HG03565 (cell line): Measurements from ENCODE around the gene LACTBL1.
"Not testable (repeated sequence)": the region's sequence is repeated elsewhere in the genome, so short reads cannot be mapped to it uniquely, and the experiment has no call there.

Experiments
- ATAC-seq: cut with Tn5 transposase; IDR thresholded peaks from one replicate; pipeline ENCODE4 v1.9.1; 2021; ENCODE audit warnings: mild to moderate bottlenecking, moderate library complexity; ENCODE audit not compliant: unreplicated experiment

LACTBL1 gene

DNA sequence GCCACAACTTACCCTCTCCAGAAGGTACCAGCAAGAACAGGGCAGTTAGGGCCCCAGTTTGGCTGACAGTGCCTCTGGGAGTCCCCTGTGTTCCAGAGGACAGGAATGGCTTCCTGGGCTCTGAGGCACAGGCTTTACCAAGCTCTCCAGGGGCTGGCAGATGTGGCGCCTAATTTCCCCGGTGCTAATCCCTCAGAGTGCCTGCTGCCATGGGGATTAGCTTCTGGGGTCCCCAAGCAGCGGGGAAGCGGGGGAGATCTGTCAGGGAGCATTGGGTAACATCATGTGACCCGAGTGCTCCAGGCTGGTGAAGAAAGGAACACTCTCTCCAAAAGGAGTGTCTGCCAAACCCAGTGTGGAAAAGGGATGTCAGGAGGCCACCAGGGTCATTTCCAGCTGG is at the start of gene LACTBL1:
TSS of gene LACTBL1 (minus strand) at position 107 of the 400 bp plus-strand sequence. CDS start 550 bp downstream, outside the sequence.
- no peak for ATAC-seq

- ATAC-seq, result no peak
These were observed 49.2 kb upstream of the LACTBL1 start for GRCh38 chr1:23021834-23022233.

DNA sequence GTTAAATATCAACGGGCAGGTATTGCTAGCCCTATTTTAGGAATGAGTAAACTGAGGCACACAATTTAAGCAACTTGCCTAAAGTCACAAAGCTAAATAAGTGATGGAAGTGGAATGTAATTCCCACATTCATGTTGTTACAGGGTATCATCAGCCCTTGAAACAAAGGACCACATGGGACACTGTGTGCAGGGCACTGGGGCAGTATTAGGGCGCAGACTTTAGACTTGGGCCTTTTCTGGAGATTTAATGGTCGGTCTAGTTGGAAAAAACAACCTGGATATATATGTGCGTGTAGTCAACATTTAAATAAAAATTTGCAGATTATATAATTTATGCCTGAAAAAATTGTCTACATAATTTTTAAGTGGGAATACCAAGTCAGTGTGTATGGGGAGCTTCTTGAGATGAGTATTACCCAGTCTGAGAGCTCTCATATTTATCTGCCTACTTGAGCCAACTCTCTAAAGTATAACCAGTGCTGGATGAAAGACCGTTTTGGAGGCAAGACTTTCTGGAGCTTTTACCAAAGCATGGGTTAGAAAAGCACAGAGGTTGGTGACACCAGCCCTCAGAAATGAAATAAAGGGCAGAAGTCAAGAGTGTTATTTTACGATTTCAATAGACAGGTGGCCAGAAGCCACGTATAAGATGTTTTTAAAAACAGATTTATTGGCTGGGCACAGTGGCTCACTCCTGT is 48.2 kb upstream of the LACTBL1 start:
- ATAC-seq, result no peak

DNA sequence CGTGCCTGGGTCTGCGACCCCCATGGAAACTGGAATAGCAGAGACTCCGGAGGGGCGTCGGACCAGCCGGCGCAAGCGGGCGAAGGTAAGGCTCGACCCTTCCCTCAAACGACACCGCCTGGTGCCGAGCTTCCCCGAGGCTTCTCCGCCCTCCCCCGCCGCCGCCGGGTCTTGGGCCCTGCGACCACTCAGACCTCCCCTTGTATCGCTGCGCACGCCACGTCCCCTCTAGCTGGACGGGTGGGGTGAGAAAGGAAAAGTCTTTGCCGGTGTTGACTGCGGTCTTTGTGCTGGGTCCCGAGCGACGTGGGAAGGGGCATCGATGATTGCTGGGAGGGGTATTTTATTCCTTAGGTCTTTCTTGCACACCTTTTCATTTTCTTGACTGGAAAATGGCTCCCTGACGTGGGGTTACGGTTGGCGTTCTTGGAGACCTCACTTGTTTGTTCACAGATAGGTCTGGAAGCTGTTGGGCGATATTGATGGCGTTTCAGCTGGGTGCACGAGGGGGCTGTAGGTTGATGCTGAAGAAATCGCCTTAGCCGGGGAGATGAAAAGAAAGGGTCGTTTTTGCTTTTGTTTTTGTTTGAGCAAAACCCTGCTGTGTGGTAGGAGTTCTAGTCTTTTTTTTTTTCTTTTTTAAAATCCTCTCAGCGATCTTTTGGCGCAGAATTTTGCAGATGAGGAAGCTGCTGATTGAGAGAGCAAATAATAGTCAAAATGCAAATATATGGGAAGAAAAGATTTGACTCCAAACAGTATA is 47.4 kb upstream of the LACTBL1 start:
- ATAC-seq, result no peak

DNA sequence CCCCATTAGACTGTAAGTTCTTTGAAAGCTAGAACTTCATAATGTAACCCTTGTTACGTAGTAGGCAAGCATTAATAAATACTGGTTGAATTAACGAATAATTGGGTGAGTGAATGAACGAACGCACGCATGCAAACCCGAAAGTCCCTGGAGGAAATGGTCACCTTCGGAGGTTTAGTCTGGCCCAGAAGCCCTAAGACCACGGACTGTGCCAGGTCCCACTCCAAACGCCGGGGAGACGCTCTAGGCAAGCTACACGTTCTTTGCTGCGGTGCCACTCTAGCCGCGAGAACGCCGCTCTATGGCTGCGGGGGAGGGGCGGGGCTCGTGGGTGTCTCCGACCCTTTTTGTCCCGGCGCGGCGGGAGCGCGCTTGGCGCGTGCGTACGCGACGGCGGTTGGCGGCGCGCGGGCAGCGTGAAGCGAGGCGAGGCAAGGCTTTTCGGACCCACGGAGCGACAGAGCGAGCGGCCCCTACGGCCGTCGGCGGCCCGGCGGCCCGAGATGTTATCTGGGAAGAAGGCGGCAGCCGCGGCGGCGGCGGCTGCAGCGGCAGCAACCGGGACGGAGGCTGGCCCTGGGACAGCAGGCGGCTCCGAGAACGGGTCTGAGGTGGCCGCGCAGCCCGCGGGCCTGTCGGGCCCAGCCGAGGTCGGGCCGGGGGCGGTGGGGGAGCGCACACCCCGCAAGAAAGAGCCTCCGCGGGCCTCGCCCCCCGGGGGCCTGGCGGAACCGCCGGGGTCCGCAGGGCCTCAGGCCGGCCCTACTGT is 46.6 kb upstream of the LACTBL1 start, which contains the start of gene KDM1A:
TSS of gene KDM1A (plus strand) at position 375 of the 769 bp plus-strand sequence. CDS start at position 504, 129 bp downstream.
- ATAC-seq, result peak; percentile 88

DNA sequence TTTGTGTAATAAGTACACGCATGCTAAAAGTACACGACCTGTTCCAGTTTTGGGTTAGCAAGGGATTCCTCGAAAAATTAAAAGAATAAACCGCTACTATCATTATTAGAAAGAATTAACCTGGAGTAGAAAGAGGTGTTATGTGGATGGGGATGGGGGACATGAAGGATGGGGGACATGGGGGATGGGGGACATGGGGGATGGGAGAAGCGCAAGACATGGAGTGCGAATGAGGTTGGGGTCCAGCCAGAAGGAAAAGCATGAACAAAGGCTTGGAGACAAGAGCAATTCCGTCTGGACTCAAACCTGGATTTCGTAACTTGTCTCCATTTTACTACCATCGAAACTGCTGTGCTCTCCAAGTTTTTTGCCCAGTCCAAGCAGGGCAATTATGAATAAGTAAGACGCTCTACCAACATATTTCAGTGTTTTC is 46.0 kb upstream of the LACTBL1 start:
- ATAC-seq, result no peak

- no peak for ATAC-seq
These were observed 41.0 kb upstream of the LACTBL1 start for GRCh38 chr1:23013657-23014056.

DNA sequence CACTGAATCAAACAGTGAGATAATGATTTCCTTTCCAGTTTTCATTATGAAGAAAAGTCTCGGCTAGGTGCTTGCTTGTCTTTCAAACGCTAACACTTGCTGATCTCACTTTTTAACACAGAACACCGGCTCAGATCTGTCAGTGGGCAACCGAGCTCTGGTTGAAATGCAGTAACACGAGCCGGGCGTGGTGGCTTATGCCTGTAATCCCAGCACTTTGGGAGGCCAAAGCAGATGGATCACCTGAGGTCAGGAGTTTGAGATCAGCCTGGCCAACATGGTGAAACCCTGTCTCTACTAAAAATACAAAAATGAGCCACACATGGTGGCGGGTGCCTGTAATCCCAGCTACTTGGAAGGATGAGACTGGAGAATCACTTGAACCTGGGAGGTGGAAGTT is 37.4 kb upstream of the LACTBL1 start:
- not testable (repeated sequence) for ATAC-seq

DNA sequence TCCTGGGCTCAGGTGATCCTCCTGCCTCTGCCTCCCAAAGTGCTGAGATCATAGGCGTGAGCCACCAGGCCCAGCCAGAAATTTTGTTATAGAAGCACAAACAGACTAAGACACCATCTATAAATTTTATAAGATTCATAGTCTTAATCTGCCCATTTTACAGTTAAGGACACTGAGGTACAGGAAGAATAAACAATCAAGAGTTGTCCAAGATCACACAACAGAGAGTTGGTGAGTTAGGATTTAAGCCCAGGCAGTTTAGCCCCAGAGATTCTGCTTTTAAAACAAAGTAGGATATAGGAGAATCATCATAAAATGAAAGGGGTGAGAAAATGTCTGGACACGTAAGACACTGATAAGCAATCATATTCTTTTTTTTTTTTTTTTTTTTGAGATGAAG is 36.2 kb upstream of the LACTBL1 start:
- no peak for ATAC-seq

GRCh38 chr1:23007106-23007505 is 34.4 kb upstream of the LACTBL1 start:
- no peak for ATAC-seq

DNA sequence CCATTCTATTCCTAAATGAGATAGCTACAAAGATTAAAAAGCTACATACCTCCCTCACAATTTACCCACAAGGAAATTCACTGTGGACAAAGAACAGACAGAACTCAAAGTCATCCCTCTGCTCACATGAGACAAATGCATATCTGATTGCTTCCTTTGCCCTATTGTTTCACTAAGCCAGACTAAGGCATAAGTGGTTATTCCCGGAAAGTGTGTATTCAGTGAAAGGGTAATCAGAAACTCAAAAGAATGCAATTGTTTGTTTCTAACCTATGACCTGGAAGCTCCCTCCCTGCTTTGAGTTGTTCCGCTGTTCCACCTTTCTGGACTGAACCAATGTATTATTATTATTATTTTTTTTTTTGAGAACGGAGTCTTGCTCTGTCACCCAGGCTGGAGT is 32.1 kb upstream of the LACTBL1 start:
- not testable (repeated sequence) for ATAC-seq

- ATAC-seq, result no peak
These were observed 31.4 kb upstream of the LACTBL1 start for GRCh38 chr1:23004112-23004511.

GRCh38 chr1:23002218-23002617 is 29.6 kb upstream of the LACTBL1 start:
- not testable (repeated sequence) for ATAC-seq

- ATAC-seq, result not testable (repeated sequence)
These were observed 27.5 kb upstream of the LACTBL1 start for GRCh38 chr1:23000133-23000532.

DNA sequence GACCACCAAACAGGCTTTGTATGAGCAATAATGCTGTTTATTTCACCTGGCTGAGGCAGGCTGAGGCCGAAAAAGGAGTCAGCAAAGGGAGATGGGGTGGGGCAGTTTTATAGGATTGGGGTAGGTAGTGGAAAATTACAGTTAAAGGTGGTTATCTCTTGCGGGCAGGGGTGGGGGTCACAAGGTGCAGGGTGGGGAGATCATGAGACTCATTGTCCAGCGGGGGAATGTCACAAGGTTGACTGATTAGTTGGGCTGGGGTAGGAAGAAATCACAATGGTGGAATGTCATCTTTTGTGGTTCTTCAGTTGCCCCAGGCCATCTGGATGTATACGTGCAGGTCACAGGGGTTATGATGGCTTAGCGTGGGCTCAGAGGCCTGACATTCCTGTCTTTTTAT is 24.9 kb upstream of the LACTBL1 start:
- not testable (repeated sequence) for ATAC-seq

DNA sequence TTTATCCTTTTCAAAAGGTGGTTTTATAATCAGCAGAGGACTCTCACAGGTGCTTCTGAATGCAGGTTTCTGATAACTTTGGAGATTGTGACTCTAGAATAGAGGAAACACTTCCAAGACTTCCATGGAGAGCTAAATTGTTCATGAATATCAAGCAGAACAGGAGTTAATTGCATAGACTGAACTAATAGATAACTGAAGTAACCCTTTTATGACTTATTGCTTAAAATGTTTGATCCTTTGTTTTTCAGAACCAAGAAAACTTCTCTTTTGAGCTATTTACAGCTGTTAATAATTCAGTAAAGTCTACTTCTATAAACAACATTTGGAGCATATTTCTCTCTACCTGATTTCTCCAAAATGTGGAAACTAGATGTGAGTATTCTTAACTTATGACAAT is 23.1 kb upstream of the LACTBL1 start:
- ATAC-seq, result no peak

DNA sequence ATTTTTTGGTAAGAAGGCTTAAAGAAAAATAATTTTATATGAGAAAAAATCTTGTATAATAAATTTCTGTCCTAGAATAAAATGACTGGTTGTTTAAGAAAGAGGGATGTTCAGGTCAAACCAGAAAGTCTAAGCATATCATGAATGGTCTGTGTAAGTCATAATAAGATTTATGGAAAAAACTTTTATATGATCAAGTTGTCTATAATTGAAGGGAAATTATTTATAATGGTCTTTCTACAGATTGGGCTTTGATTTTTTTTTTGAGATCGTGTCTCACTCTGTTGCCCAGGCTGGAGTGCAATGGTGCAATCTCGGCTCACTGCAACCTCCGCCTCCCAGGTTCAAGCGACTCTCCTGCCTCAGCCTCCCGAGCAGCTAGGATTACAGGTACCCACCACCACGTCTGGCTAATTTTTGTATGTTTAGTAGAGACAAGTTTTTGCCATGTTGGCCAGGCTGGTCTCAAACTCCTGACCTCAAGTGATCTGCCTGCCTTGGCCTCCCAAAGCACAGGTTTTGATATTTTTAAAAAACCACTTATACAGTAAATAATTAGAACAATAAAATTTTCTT is 20.6 kb upstream of the LACTBL1 start:
- not testable (repeated sequence) for ATAC-seq

- not testable (repeated sequence) for ATAC-seq
These were observed 19.7 kb upstream of the LACTBL1 start for GRCh38 chr1:22992384-22992783.

- ATAC-seq, result no peak
These were observed 11.3 kb upstream of the LACTBL1 start for GRCh38 chr1:22983944-22984343.

GRCh38 chr1:22980471-22980790 is 7.8 kb upstream of the LACTBL1 start:
- not testable (repeated sequence) for ATAC-seq

DNA sequence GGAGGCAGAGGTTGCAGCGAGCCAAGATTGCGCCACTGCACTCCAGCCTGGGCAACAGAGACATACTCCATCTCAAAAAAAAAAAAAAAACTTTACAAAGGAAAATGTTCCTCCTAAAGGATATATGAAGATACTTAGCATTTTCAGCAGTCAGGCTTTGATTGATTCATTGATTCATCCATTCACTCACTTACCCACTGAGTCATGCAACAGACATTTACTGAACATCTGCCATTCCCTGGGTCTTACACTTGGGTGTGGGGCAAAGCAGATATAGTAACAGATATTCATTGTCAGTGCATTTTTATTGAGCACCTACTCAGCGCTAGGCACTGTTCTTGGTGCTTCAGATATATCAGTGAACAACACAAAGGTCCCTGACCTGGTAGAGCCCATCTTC is 5.6 kb upstream of the LACTBL1 start:
- ATAC-seq, result no peak
